Neural progenitor cell (in vitro differentiated cells): ENCODE data around the gene ACBD3.

Experiments
- CTCF ChIP-seq: fragments of 200-600 bp; sonication (generic); IDR thresholded peaks from 2 replicates; pipeline ENCODE4 v1.5.1; 2017; ENCODE audit warnings: antibody characterized with exemption, mild to moderate bottlenecking
- EZH2 ChIP-seq: fragments of 200-600 bp; sonication (generic); IDR thresholded peaks from 2 replicates; pipeline ENCODE4 v1.6.1; 2017; ENCODE audit warnings: antibody characterized with exemption, mild to moderate bottlenecking, moderate library complexity
- EZH2phosphoT487 ChIP-seq: fragments of 200-600 bp; sonication (generic); IDR thresholded peaks from 2 replicates; pipeline ENCODE4 v1.6.1; 2017; ENCODE audit warnings: antibody characterized with exemption

DNA sequence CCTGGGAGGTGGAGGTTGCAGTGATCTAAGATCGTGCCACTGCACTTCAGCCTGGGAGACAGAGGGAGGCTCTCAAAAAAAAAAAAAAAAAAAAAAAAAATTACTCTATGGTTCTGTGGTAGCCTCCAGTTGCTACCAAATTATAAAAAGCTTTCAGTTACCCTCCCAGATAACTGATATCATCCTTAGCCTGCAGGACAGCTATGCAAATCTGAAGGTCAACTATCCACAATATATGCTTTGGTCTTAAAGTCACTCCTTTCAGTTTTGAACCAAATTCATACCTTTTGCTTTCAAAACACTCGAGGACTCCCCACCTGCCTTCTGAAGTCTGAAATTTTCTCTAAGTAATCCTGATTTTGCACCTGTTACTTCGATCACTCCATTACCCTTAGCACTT, 40.1 kb upstream of the ACBD3 start:
- TF ChIP-seq CTCF (no peak), EZH2 (no peak), EZH2phosphoT487 (no peak)
